Stimulated activated CD8-positive, alpha-beta memory T cell treated with anti-CD3 and anti-CD28 coated beads, Interleukin-2, amount 100 ng/mL, for 1 hour (primary cell): ENCODE data around the gene ITIH5.

Experiments
- DNase-seq, 2 donors: peaks; one replicate each; pipeline ENCODE4 v3.0.0-alpha.2; 2020; ENCODE audit warnings: low read depth in 2 of 2

The ITIH5 gene

DNA sequence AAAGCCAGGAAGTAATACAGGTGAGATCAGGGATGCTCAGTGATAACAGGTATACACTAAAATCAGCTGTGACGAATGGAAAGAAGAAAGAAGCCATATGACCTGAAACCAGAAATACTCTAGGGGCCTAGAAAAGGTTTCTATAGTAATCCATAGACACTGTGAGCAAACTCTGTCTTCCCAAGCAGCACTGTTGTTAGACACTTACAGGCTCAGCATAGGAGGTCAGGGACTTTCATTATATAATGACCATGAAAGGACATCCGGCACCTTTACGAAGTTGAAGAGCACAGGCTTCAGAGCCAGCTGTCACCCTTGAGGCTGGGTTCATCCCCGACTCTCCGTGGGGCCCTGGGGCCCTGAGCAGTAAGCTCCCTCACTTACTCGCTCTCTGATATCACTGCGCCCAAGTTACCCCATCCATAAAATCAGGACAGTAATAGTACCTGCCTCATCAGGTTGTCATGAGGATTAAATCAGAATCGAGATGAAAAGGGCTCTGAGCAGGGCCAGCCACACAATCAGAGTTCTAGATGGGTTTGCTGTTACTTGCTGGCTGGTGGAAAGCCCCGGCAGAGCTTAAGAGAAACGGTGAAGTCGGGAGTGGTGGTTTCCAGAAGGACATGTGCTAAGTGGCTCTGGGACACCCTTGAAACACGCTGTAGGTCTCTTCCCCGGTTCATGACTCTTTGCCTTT, 79.5 kb downstream of the ITIH5 start:
- no peak for DNase-seq

DNA sequence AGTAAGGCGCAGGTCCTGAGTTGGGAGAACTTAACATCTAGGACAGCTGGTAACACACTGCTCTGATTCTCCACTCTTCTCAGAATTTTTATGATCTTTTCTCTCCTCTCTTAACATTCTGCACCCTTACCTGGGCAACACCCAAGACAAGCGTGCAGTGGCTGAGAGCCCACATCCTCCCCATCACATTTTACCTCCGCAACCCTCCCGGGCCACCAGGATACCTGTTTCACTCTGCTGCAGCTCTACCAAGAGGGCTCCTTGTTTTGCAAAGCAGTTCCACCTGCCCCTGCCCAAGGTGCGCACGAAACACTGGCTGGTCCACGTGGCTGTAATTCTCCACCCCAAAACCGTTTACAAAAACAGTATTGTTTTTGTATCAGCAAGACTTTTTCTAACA, 81.5 kb downstream of the ITIH5 start:
- no peak for DNase-seq

GRCh38 chr10:7583626-7584025, 83.1 kb downstream of the ITIH5 start:
- DNase-seq, result no peak

DNA sequence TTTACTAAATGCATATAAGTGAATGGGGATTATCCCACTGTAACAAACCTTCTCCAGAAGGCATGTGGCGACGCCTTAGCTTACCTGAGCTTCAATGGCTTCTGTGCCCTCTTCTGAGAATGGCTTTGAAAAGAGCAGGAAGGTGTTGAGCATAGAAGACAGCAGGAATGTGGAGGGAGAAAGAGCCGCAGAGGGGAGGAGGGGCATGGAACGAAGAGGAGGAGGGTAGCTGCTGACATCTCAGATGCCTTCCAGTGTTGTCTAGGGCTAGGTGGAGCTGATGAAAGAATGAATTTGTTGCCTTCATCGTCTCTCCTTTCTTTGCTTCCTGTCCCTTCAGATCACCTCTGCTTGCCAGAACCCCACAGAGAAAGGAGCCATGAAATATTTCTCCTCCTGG, 86.2 kb downstream of the ITIH5 start:
- DNase-seq, result no peak

- DNase-seq, result no peak
Observed at GRCh38 chr10:7579681-7580080, 87.1 kb downstream of the ITIH5 start.

DNA sequence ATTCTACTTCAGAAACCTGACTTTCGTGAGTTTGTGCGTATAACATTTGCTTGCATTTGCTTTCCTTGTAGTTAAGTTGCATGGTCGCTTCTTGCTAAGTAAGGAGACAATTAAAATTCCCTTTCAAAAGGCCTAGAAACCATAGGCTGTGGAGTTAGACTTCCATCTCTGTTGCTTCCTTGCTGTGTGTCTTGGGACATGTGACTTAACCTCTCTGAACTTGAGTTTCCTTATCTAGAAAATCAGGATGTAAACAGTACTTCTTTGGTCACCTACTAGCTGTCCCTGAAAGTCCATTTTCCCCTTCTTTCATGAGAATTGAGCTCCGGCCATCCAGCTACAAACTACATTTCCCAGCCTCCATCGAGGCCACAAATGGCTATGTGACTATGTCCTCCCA, 89.2 kb downstream of the ITIH5 start:
- no peak for DNase-seq

DNA sequence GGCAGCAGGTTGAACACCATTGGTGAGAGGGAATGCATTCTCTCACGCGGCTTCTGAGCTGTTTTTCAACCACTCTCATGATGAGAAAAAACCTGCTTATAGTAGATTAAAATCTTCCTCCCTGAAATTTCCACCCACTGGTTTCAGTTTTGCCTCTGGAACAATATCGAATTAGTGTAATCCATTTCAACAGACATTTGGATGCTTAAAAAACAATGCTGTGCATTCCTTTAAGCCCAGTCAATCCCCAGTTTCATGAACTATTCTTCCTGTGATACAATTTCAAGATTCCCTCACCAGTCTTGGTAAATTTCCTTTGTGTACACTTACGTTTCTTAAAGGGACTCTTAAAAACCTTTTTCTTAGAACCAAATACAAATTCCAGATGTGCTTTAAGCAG, 89.6 kb downstream of the ITIH5 start:
- DNase-seq, result no peak

DNA sequence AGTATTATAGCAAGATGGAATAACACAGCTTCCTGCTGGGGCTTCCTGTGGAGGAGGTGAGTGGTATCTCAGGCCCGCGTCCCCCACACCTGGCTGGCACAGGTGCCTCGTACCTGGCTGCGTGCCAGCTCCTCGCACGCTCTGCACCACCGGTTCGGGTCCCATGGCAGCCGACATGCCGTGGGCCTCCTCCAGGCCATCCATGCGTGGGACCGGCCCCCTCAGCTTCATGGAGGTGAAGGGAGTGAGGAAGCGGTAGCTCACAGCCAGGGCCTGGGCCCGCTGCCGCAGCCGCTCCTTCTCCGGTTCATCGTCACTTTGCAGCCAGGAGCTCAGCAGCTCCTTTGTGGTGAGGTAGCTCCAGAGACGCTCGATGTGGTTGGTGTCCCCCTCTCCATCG, 90.4 kb downstream of the ITIH5 start:
- DNase-seq, result no peak

- DNase-seq, result no peak
Observed at GRCh38 chr10:7572391-7572790, 94.4 kb downstream of the ITIH5 start.

DNA sequence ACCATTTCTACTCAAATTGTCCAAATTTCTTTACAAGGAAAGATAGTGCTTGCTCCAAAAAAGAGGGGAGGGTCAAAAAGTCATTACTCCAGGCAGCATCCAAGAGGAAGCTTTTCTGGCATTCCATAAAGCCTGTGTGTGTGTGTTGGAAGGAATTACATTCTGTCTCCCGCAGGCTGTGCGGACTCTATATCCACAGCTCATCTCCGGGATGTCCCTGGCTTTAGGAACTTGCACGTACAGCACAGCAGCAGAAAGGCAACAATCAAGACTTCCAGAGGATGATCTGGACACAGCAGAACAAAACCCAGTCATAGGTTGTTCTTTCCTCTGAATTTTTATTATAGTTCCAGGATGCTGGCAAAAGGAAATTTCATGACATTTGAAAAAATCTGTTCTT, 94.8 kb downstream of the ITIH5 start:
- DNase-seq, result no peak

- DNase-seq, result no peak
Observed at GRCh38 chr10:7567911-7568620, 98.7 kb downstream of the ITIH5 start.

- no peak for DNase-seq
Observed at GRCh38 chr10:7566891-7567290, 99.9 kb downstream of the ITIH5 start.

GRCh38 chr10:7565871-7566270, 100.9 kb downstream of the ITIH5 start:
- DNase-seq, result no peak

DNA sequence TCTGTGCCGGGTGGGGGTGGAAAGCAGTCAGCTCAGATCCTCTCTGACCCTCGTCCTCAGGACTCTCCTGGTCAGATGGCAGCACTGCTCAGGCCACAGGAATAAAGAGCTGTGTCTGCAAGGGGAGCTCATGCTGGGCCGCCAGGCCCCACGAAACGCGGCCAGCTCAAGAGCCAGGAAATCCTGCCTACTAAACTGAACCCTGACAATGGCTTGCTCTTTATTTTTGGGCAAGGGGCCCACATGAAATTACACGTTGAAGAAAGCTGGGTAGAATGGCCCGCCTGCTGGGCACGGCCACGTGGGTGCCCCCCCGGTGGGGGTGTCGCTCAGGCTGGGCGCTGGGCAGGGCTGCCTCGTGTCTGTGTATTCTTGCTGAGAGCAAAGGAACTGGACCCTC, 103.0 kb downstream of the ITIH5 start:
- no peak for DNase-seq

DNA sequence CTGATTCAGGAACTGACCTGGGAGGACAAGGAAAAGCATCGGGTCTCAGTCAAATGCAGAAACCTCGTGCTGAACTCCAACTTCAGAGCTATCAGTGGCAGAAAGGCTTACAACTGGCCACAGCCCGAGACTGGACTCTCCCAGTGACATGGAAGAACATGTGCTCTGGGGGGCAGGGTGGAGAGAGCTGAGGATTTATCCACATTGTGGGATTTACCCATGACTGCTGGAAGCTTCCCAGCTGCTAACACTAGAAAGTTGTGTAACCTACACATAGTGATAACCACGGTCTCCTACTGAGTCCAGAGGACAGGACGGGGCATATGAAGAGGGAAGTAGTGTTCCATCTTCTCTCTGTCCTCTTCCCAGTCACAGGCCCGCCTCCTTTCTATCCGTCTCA, 103.4 kb downstream of the ITIH5 start:
- DNase-seq, result no peak

DNA sequence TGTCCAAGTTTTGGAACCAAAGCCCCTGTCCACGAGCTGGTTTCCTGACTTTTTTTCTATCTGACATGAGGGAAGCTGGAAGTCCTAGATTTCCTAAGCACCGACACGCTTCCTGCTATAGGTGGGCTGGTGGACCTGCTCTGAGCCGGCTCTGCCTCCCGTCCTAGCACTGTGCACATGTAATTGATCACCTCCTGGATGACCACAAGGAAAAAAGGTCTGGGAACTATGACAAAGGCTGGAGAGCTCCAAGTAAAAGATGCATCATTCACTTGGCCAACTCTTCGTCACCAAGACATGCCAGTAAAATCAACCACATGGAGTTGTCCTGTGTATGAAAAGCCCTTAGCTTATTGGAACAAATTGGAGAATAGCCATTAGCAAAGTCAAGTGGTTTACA, 104.8 kb downstream of the ITIH5 start:
- DNase-seq, result no peak

- no peak for DNase-seq
Observed at GRCh38 chr10:7561216-7561893, 105.4 kb downstream of the ITIH5 start.

DNA sequence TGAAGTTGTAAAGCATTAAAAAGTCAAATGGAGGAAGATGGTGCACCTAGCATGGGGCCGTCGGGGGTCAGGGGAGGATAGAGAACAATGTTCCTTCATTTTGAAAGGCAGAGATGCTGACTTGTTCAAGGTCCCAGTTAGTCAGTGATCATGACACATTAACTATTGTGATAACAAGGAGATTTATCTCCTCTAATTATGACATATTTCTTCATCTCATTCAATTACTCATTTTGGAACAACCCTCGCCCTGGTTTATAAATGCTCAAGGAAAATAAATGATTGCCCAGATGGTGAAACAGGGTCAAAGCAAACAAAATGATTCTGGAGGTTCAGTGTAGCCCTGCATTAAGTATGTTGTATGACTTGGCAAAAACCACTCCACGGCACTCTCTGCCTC, 106.2 kb downstream of the ITIH5 start:
- DNase-seq, result no peak

- no peak for DNase-seq
Observed at GRCh38 chr10:7559386-7559785, 107.4 kb downstream of the ITIH5 start.

- DNase-seq, result no peak
Observed at GRCh38 chr10:7558036-7558435, 108.7 kb downstream of the ITIH5 start.

- DNase-seq, result no peak
Observed at GRCh38 chr10:7553531-7553930, 113.2 kb downstream of the ITIH5 start.

GRCh38 chr10:7551950-7552716, 114.6 kb downstream of the ITIH5 start:
- DNase-seq, result no peak
